WTC11 (cell line): ENCODE results near the gene PRF1. TPM values are rescaled to one million over a fixed set of nuclear protein-coding genes. Genes with fewer than 3 reads are reported as not detected.

Source experiments
- ATAC-seq: fragments of 200-7000 bp; cut with Tn5 transposase; 2 replicates; pipeline ENCODE4 v1.10.0; 2021; ENCODE audit warnings: mild to moderate bottlenecking, moderate library complexity
- CTCF ChIA-PET: fragments of 300-600 bp; sonication (Branson Sonifier 250); formaldehyde crosslinking; loops from one replicate; lab custom pipeline; 2021; ENCODE audit warnings: antibody characterized with exemption; lab: Charles Lee
- POLR2A ChIA-PET: fragments of 350-600 bp; sonication (Branson Sonifier 250); formaldehyde crosslinking; loops from one replicate; lab custom pipeline; 2021; ENCODE audit warnings: antibody characterized with exemption; lab: Charles Lee
- DNase-seq: peaks from one replicate; pipeline ENCODE4 v3.0.0; 2021; ENCODE audit warnings: low spot score
- H3K27ac Mint-ChIP-seq: 2 replicates; pipeline ENCODE4 v1.8.0; 2021; ENCODE audit warnings: mixed read lengths
- H3K27me3 Mint-ChIP-seq: 2 replicates; pipeline ENCODE4 v1.8.0; 2021; ENCODE audit warnings: low read depth, mild to moderate bottlenecking, moderate library complexity, mixed read lengths
- H3K36me3 Mint-ChIP-seq: 2 replicates; pipeline ENCODE4 v1.8.0; 2021; ENCODE audit warnings: mixed read lengths
- H3K4me1 Mint-ChIP-seq: 2 replicates; pipeline ENCODE4 v1.8.0; 2022; ENCODE audit warnings: mixed read lengths
- H3K4me3 Mint-ChIP-seq: 2 replicates; pipeline ENCODE4 v1.8.0; 2021; ENCODE audit warnings: mild to moderate bottlenecking, moderate library complexity, mixed read lengths
- H3K9me3 Mint-ChIP-seq: 2 replicates; pipeline ENCODE4 v1.8.0; 2021; ENCODE audit warnings: mixed read lengths
- CTCF ChIP-seq: fragments of 200-600 bp; IDR thresholded peaks from 2 replicates; pipeline ENCODE4 v1.8.0; 2022; ENCODE audit warnings: antibody characterized with exemption
- EMX1 ChIP-seq: fragments of 250-450 bp; sonication (Bioruptor Pico); IDR thresholded peaks from 2 replicates; pipeline ENCODE4 v1.8.0; 2021; ENCODE audit warnings: mild to moderate bottlenecking
- ESRRA ChIP-seq: sonication (generic); formaldehyde crosslinking; IDR thresholded peaks from 2 replicates; pipeline ENCODE4 v1.8.1; 2022; ENCODE audit warnings: mild to moderate bottlenecking, missing genetic modification reagents, borderline replicate concordance
- NR2C2 ChIP-seq: sonication (generic); formaldehyde crosslinking; IDR thresholded peaks from 2 replicates; pipeline ENCODE4 v1.8.0; 2022; ENCODE audit warnings: mild to moderate bottlenecking, missing genetic modification reagents
- NR3C1 ChIP-seq: sonication (generic); formaldehyde crosslinking; conservative IDR thresholded peaks from 2 replicates; pipeline ENCODE4 v1.8.1; 2023; ENCODE audit warnings: low read depth, mild to moderate bottlenecking, missing genetic modification reagents
- PRDM15 ChIP-seq: sonication (generic); formaldehyde crosslinking; IDR thresholded peaks from 2 replicates; pipeline ENCODE4 v1.8.0; 2022; ENCODE audit warnings: missing genetic modification reagents
- RELA ChIP-seq: sonication (generic); formaldehyde crosslinking; IDR thresholded peaks from 2 replicates; pipeline ENCODE4 v1.8.1; 2022; ENCODE audit warnings: missing genetic modification reagents, mild to moderate bottlenecking, borderline replicate concordance
- RORB ChIP-seq: fragments of 250-450 bp; sonication (Bioruptor Pico); IDR thresholded peaks from 2 replicates; pipeline ENCODE4 v1.9.0; 2021; ENCODE audit warnings: mild to moderate bottlenecking
- SMAD4 ChIP-seq: sonication (generic); formaldehyde crosslinking; IDR thresholded peaks from 2 replicates; pipeline ENCODE4 v1.8.0; 2022; ENCODE audit warnings: mild to moderate bottlenecking, missing genetic modification reagents
- TCF7 ChIP-seq: sonication (generic); formaldehyde crosslinking; IDR thresholded peaks from 2 replicates; pipeline ENCODE4 v1.8.0; 2022; ENCODE audit warnings: mild to moderate bottlenecking, low read depth, missing genetic modification reagents, moderate library complexity
- ZNF263 ChIP-seq: sonication (generic); formaldehyde crosslinking; IDR thresholded peaks from 2 replicates; pipeline ENCODE4 v1.8.1; 2022; ENCODE audit warnings: low read depth, mild to moderate bottlenecking, moderate library complexity, missing genetic modification reagents
- ZNF317 ChIP-seq: sonication (generic); formaldehyde crosslinking; IDR thresholded peaks from 2 replicates; pipeline ENCODE4 v1.8.1; 2023; ENCODE audit warnings: low read depth, mild to moderate bottlenecking, moderate library complexity, missing genetic modification reagents, borderline replicate concordance
- ZNF423 ChIP-seq: fragments of 250-450 bp; sonication (Bioruptor Pico); IDR thresholded peaks from 2 replicates; pipeline ENCODE4 v2.1.2; 2022; ENCODE audit warnings: mild to moderate bottlenecking, moderate library complexity
- ZNF512 ChIP-seq: sonication (generic); formaldehyde crosslinking; IDR thresholded peaks from 2 replicates; pipeline ENCODE4 v1.8.1; 2022; ENCODE audit warnings: missing genetic modification reagents, borderline replicate concordance
- ZNF671 ChIP-seq: fragments of 250-450 bp; sonication (Bioruptor Pico); IDR thresholded peaks from 2 replicates; pipeline ENCODE4 v1.8.0; 2021; ENCODE audit warnings: mild to moderate bottlenecking
- total RNA-seq: library from RNA; stranded (reverse); gene quantifications from 3 replicates; pipeline ENCODE4 v1.2.3, GENCODE V29; 2021
- TF ChIP-seq, protein P1 (sequence below): sonication (generic); formaldehyde crosslinking; IDR thresholded peaks from 2 replicates; pipeline ENCODE4 v1.8.1; 2023; ENCODE audit warnings: mild to moderate bottlenecking, moderate library complexity, missing genetic modification reagents
- TF ChIP-seq, protein P2 (sequence below): sonication (generic); formaldehyde crosslinking; IDR thresholded peaks from 2 replicates; pipeline ENCODE4 v1.8.1; 2023; ENCODE audit warnings: mild to moderate bottlenecking, missing genetic modification reagents
- TF ChIP-seq, protein P3 (sequence below): fragments of 250-450 bp; sonication (Bioruptor Pico); IDR thresholded peaks from 2 replicates; pipeline ENCODE4 v1.9.0; 2021; ENCODE audit warnings: mild to moderate bottlenecking

The PRF1 gene
- total RNA-seq, 1 experiment from 2014 or later, result 0.11 TPM

DNA sequence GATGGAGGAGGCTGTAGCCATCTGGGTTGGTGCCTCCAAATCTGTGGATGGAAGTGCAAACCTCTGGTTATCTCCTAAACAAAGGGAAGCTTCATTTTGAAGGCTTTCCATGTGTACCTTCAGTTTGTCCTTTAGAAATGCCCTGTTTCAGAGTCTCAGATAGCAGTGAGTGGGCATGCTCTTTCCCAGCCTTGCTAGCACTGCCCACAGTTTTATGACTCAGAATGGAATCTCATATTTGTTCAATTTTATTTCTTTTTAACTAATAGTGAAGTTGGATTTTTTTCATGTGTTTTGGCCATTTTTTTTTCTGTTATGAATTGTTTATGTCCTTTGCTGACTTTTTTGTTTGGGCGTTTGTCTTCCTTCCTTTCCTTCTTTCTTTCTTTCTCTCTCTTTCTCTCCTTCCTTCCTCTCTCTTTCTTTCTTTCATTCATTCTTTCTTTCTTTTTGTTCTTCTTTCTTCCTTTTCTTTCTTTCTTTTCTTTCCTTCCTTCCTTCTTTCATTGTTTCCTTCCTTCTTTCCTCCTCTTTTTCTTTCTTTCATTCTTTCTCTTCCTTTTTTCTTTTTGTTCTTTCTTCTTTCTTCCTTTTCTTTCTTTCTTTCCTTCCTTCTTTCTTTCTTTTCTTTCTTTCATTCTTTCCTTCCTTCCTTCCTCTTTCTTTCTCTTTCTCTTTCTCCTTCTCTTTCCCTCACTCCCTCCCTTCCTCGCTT, 25.6 kb downstream of the PRF1 start:
- POLR2A ChIA-PET, result no interaction called here
- DNase-seq (no peak), ATAC-seq (no peak)
- no peak overlapping the region for H3K4me3 Mint-ChIP-seq
- no peaks in the 10 kb centered on the region for H3K27me3 Mint-ChIP-seq
- H3K27ac Mint-ChIP-seq, result no peak overlapping the region
- no peaks in the 10 kb centered on the region for H3K4me1 Mint-ChIP-seq
- H3K36me3 Mint-ChIP-seq, result no peaks in the 10 kb centered on the region
- TF ChIP-seq ZNF512 (CRISPR knock-in tag), result peak; percentile 64; the same call in 1 of the 2 replicates
- TF ChIP-seq, protein P1, sequence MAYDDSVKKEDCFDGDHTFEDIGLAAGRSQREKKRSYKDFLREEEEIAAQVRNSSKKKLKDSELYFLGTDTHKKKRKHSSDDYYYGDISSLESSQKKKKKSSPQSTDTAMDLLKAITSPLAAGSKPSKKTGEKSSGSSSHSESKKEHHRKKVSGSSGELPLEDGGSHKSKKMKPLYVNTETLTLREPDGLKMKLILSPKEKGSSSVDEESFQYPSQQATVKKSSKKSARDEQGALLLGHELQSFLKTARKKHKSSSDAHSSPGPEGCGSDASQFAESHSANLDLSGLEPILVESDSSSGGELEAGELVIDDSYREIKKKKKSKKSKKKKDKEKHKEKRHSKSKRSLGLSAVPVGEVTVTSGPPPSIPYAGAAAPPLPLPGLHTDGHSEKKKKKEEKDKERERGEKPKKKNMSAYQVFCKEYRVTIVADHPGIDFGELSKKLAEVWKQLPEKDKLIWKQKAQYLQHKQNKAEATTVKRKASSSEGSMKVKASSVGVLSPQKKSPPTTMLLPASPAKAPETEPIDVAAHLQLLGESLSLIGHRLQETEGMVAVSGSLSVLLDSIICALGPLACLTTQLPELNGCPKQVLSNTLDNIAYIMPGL (CRISPR knock-in tag), result no peak
- CTCF ChIA-PET, result interaction anchor here (1.1 to 1.8 kb wide), 3 partner anchors 8 to 326 kb away, joined by 3 to 5 read pairs (median 4); no protein-coding TSS in a partner anchor
- peaks cover 9% of the 10 kb centered on the region; the same call in 1 of the 2 replicates for H3K9me3 Mint-ChIP-seq

- H3K27me3 Mint-ChIP-seq, result no peaks in the 10 kb centered on the region
- ATAC-seq (peak; percentile 31; the same call in 1 of the 2 replicates), DNase-seq (no peak)
- H3K36me3 Mint-ChIP-seq, result no peaks in the 10 kb centered on the region
- no peak overlapping the region for H3K4me3 Mint-ChIP-seq
- peaks cover 9% of the 10 kb centered on the region; the same call in 1 of the 2 replicates for H3K9me3 Mint-ChIP-seq
- H3K4me1 Mint-ChIP-seq, result no peaks in the 10 kb centered on the region
- POLR2A ChIA-PET, result no interaction called here
- no peak overlapping the region for H3K27ac Mint-ChIP-seq
- CTCF ChIA-PET, result interaction anchor here (0.5 to 1.8 kb wide), 4 partner anchors 9 to 327 kb away, joined by 3 to 5 read pairs (median 4); no protein-coding TSS in a partner anchor
- no peak for TF ChIP-seq PRDM15 (CRISPR knock-in tag)
- no peak for TF ChIP-seq EMX1 (CRISPR knock-in tag)
- TF ChIP-seq TCF7 (CRISPR knock-in tag), result no peak
- TF ChIP-seq ZNF423, result no peak
- TF ChIP-seq RORB (CRISPR knock-in tag), result no peak
- TF ChIP-seq SMAD4, result no peak
- TF ChIP-seq, protein P2, sequence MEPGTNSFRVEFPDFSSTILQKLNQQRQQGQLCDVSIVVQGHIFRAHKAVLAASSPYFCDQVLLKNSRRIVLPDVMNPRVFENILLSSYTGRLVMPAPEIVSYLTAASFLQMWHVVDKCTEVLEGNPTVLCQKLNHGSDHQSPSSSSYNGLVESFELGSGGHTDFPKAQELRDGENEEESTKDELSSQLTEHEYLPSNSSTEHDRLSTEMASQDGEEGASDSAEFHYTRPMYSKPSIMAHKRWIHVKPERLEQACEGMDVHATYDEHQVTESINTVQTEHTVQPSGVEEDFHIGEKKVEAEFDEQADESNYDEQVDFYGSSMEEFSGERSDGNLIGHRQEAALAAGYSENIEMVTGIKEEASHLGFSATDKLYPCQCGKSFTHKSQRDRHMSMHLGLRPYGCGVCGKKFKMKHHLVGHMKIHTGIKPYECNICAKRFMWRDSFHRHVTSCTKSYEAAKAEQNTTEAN (CRISPR knock-in tag), result no peak
- TF ChIP-seq ZNF263, result no peak
- TF ChIP-seq ZNF317 (CRISPR knock-in tag), result no peak
- TF ChIP-seq RELA (CRISPR knock-in tag), result no peak
- TF ChIP-seq CTCF, result no peak
- TF ChIP-seq ESRRA, result no peak
- no peak for TF ChIP-seq NR2C2 (CRISPR knock-in tag)
- no peak for TF ChIP-seq ZNF671 (CRISPR knock-in tag)
- no peak for TF ChIP-seq NR3C1 (CRISPR knock-in tag)
- TF ChIP-seq, protein P1 (CRISPR knock-in tag), result no peak
- TF ChIP-seq, protein P3, sequence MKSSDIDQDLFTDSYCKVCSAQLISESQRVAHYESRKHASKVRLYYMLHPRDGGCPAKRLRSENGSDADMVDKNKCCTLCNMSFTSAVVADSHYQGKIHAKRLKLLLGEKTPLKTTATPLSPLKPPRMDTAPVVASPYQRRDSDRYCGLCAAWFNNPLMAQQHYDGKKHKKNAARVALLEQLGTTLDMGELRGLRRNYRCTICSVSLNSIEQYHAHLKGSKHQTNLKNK (CRISPR knock-in tag), result no peak
These were observed 26.4 kb downstream of the PRF1 start for GRCh38 chr10:70575874-70576802.
